GM12874 (cell line): Measurements from ENCODE around the gene PSORS1C2.

Experiments used
- CTCF ChIP-seq: IDR thresholded peaks from 2 replicates; pipeline ENCODE4 v1.5.1; 2011; ENCODE audit warnings: low read depth, mild to moderate bottlenecking, control low read depth, low read length, moderate library complexity; ENCODE audit not compliant: insufficient read depth

PSORS1C2 gene

DNA sequence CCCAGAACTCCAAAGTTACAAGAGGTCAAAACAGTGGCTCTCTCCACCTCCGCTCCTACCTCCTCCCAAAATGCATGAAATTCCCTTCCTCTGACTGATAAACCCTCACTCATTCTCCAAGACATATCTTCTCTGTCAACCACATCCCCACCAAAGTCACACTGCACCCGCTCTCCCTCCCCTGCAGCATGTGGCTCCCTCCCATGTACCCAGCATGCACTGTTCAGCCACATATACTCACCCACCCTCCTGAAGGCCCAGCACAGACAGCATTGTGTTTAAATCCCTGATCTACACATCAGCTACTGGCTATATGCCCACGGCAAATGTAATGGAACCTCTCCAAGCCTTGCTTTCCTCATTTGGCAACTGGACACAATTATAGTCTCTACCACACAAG, 37.1 kb upstream of the PSORS1C2 start:
- no peak for TF ChIP-seq CTCF

GRCh38 chr6:31174378-31174777, 35.5 kb upstream of the PSORS1C2 start:
- no peak for TF ChIP-seq CTCF

DNA sequence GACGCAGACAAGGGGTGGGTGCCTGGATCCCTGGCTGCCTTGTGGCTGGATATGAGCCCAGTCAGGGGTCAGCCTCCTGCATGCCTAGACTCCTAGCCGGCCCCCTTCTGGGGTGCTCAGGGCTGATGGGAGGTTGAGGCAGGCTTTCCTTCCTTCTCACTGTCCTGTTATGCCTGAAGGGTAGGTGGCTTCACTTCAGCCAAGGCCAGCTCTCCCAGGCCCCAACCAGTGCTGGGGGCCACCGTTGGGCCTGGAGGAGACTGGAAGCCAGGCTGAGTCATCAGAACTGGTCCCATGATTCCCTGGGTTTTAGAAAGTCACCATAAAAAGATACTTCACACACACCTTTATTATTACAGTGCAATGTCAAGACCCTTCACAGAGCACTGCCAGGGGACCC, 34.5 kb upstream of the PSORS1C2 start:
- TF ChIP-seq CTCF, result no peak

- TF ChIP-seq CTCF, result no peak
These were observed 34.1 kb upstream of the PSORS1C2 start for GRCh38 chr6:31172973-31173384.

GRCh38 chr6:31171931-31172905, 33.4 kb upstream of the PSORS1C2 start:
- no peak for TF ChIP-seq CTCF

DNA sequence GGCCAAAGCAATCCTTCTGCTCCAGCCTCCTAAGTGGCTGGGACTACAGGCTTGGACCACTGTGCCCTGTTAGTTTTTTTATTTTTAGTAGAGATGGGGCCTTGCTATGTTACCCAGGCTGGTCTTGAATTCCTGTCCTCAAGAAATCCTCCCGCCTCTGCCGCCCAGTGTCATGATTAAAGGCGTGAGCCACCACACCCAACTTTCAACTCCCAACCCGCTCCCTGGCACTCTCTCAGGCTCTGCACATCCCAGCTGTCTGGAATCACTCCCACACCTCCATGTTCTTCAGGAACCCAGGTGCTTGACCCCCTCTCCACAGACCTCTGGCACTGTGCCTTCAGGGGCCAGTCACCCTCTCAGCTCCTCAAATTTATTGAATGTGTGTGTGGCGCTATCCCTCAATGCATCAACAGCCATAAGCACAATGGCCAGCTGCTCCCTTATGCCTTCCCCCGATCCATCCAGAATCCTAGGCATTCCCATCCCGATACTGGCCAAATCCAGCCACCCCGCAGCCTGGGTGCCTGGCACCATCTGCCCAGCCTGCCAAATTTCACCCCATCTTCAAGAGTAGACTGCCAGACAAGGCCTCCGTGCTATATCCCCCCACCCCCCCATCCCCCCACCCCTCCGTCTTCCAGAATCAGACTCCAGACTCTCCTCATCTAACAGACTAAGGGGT, 32.3 kb upstream of the PSORS1C2 start:
- TF ChIP-seq CTCF, result no peak

DNA sequence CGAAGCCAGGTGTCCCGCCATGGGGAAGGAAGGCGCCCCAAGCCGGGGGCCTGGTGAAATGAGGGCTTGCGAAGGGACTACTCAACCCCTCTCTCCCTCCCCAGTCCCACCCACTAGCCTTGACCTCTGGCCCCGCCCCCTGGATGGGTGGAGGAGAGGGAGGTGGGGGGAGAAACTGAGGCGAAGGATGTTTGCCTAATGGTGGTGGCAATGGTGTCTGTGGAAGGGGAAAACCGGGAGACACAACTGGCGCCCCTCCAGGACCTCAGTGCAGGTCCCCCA, 31.7 kb upstream of the PSORS1C2 start, which contains the start of gene POU5F1:
Gene POU5F1, minus strand, starts transcription at position 83 of the 282 bp plus-strand sequence. Its CDS starts 62 bp downstream, at position 21.
- TF ChIP-seq CTCF, result no peak
